ENCODE results near the gene PCNX2. TPM values are rescaled to one million over a fixed set of nuclear protein-coding genes. Genes with fewer than 3 reads are reported as not detected.

Gene PCNX2
- total and polyA plus RNA-seq, 10 of the 15 experiments (the other 5 are each of a cell fraction or from before 2014, with no cell fraction given), result 2.1 to 16.4 (median 8.1) TPM

DNA sequence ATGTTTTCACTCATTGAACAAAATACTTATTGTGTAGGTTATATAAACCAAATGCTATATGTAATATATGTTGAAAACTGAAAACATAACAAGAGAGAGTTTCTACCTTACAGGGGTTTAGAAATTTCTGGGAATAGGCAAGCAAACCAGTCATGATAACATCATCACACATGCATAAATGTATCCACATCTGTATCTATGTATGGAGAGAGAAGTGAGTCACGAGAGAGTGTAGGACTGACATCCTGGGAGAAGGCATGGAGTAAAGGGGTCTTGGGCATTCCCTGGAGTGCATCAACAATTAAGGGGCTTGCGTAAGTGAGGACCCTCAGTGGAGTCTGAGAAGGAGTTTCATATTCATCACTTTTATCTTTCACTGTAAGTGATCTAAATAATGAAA is 65.5 kb downstream of the PCNX2 start:
- H3K9me3 ChIP-seq (replicated peaks; ENCODE audit: control insufficient read depth, insufficient read depth, low read length), result no peaks in the 10 kb centered on the region
- SMC1A ChIA-PET (ENCODE audit: uncharacterized antibody, unreplicated experiment), result no interaction called here
- CTCF ChIA-PET, result no interaction called here
- 95% methylated on average over 2 of the region's 2 CpGs for WGBS (ENCODE audit: insufficient coverage, insufficient replicate concordance, low lambda C conversion rate, missing lambda C conversion rate)
- H3K4me1 ChIP-seq (ENCODE audit: control insufficient read depth, insufficient read depth, low read length), result no peaks in the 10 kb centered on the region
- BruUV-seq (replicated peaks), result no TSS peak
- ATAC-seq, result no peak
- TF ChIP-seq, protein P1, sequence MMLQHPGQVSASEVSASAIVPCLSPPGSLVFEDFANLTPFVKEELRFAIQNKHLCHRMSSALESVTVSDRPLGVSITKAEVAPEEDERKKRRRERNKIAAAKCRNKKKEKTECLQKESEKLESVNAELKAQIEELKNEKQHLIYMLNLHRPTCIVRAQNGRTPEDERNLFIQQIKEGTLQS (IDR thresholded peaks at IDR 0.05; ENCODE audit: borderline replicate concordance, extremely low read depth, low read depth, low read length), result no peak
- TF ChIP-seq, protein P2, sequence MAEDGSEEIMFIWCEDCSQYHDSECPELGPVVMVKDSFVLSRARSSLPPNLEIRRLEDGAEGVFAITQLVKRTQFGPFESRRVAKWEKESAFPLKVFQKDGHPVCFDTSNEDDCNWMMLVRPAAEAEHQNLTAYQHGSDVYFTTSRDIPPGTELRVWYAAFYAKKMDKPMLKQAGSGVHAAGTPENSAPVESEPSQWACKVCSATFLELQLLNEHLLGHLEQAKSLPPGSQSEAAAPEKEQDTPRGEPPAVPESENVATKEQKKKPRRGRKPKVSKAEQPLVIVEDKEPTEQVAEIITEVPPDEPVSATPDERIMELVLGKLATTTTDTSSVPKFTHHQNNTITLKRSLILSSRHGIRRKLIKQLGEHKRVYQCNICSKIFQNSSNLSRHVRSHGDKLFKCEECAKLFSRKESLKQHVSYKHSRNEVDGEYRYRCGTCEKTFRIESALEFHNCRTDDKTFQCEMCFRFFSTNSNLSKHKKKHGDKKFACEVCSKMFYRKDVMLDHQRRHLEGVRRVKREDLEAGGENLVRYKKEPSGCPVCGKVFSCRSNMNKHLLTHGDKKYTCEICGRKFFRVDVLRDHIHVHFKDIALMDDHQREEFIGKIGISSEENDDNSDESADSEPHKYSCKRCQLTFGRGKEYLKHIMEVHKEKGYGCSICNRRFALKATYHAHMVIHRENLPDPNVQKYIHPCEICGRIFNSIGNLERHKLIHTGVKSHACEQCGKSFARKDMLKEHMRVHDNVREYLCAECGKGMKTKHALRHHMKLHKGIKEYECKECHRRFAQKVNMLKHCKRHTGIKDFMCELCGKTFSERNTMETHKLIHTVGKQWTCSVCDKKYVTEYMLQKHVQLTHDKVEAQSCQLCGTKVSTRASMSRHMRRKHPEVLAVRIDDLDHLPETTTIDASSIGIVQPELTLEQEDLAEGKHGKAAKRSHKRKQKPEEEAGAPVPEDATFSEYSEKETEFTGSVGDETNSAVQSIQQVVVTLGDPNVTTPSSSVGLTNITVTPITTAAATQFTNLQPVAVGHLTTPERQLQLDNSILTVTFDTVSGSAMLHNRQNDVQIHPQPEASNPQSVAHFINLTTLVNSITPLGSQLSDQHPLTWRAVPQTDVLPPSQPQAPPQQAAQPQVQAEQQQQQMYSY (CRISPR knock-in tag; IDR thresholded peaks at IDR 0.05), result no peak
- TF ChIP-seq, protein P3, sequence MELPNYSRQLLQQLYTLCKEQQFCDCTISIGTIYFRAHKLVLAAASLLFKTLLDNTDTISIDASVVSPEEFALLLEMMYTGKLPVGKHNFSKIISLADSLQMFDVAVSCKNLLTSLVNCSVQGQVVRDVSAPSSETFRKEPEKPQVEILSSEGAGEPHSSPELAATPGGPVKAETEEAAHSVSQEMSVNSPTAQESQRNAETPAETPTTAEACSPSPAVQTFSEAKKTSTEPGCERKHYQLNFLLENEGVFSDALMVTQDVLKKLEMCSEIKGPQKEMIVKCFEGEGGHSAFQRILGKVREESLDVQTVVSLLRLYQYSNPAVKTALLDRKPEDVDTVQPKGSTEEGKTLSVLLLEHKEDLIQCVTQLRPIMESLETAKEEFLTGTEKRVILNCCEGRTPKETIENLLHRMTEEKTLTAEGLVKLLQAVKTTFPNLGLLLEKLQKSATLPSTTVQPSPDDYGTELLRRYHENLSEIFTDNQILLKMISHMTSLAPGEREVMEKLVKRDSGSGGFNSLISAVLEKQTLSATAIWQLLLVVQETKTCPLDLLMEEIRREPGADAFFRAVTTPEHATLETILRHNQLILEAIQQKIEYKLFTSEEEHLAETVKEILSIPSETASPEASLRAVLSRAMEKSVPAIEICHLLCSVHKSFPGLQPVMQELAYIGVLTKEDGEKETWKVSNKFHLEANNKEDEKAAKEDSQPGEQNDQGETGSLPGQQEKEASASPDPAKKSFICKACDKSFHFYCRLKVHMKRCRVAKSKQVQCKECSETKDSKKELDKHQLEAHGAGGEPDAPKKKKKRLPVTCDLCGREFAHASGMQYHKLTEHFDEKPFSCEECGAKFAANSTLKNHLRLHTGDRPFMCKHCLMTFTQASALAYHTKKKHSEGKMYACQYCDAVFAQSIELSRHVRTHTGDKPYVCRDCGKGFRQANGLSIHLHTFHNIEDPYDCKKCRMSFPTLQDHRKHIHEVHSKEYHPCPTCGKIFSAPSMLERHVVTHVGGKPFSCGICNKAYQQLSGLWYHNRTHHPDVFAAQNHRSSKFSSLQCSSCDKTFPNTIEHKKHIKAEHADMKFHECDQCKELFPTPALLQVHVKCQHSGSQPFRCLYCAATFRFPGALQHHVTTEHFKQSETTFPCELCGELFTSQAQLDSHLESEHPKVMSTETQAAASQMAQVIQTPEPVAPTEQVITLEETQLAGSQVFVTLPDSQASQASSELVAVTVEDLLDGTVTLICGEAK (IDR thresholded peaks at IDR 0.05; ENCODE audit: borderline replicate concordance), result no peak
- TF ChIP-seq NFIC (IDR thresholded peaks at IDR 0.05; ENCODE audit: low read depth, low read length) (no peak), NRF1 (conservative IDR thresholded peaks at IDR 0.05; ENCODE audit: low read depth, low read length) (no peak)
- H3K9ac ChIP-seq (ENCODE audit: control insufficient read depth, insufficient read depth, low read length), result no peak overlapping the region
- no peak overlapping the region for H3K4me2 ChIP-seq (ENCODE audit: control insufficient read depth, insufficient read depth)
- RAD21 ChIA-PET (ENCODE audit: unreplicated experiment), result no interaction called here
- no peaks in the 10 kb centered on the region for H4K20me1 ChIP-seq (ENCODE audit: control insufficient read depth, insufficient read depth)
- no peaks in the 10 kb centered on the region for H3K36me3 ChIP-seq (ENCODE audit: control insufficient read depth in 2 of 2, insufficient read depth in 2 of 2, low read length in 1 of 2)
- no peaks in the 10 kb centered on the region for H3K79me2 ChIP-seq (ENCODE audit: control insufficient read depth, insufficient read depth, low read length)
- H2AFZ ChIP-seq (ENCODE audit: control insufficient read depth, low read depth, low read length), result no peak overlapping the region
- POLR2A ChIA-PET, result no interaction called here
- no peak for DNase-seq (ENCODE audit: low read depth, low spot score)
- no peak overlapping the region for H3K27ac ChIP-seq (ENCODE audit: control insufficient read depth, insufficient read depth)
- no peak for FAIRE-seq
- in situ Hi-C loops (cut with MboI) (loop anchor here (10.0 kb wide), 1 partner anchor 1355 kb away; no protein-coding TSS in a partner anchor), intact Hi-C loops (cut with micrococcal nuclease; ENCODE audit: unreplicated experiment) (no loop called here)
- no peak overlapping the region for H3K4me3 ChIP-seq
- no peaks in the 10 kb centered on the region for H3K27me3 ChIP-seq (replicated peaks in 1 of 2; ENCODE audit: control insufficient read depth in 2 of 2, insufficient read depth in 2 of 2, low read length in 1 of 2)

Data from GM12878 (cell line).